ENCODE measurements around the gene MYBBP1A.

Gene MYBBP1A

GRCh38 chr17:4547118-4547906 is 7.9 kb downstream of the MYBBP1A start:
- DNase-seq: no peak

GRCh38 chr17:4545217-4545951 is 9.8 kb downstream of the MYBBP1A start:
- DNase-seq: no peak

GRCh38 chr17:4544951-4545216 is 10.3 kb downstream of the MYBBP1A start:
- no peak for DNase-seq

- DNase-seq: no peak
Observed at GRCh38 chr17:4544135-4544950, 10.8 kb downstream of the MYBBP1A start.

- DNase-seq: no peak
Observed at GRCh38 chr17:4543557-4544026, 11.6 kb downstream of the MYBBP1A start.

GRCh38 chr17:4542726-4543191 is 12.4 kb downstream of the MYBBP1A start:
- no peak for DNase-seq

- no peak for DNase-seq
Observed at GRCh38 chr17:4542003-4542725, 13.0 kb downstream of the MYBBP1A start.

- DNase-seq: no peak
Observed at GRCh38 chr17:4541328-4542002, 13.7 kb downstream of the MYBBP1A start.

GRCh38 chr17:4540687-4541327 is 14.4 kb downstream of the MYBBP1A start:
- DNase-seq: no peak

GRCh38 chr17:4540224-4540651 is 14.9 kb downstream of the MYBBP1A start:
- no peak for DNase-seq

GRCh38 chr17:4539576-4540223 is 15.5 kb downstream of the MYBBP1A start:
- no peak for DNase-seq

- no peak for DNase-seq
Observed at GRCh38 chr17:4539025-4539424, 16.2 kb downstream of the MYBBP1A start.

GRCh38 chr17:4538236-4539002 is 16.8 kb downstream of the MYBBP1A start:
- no peak for DNase-seq

GRCh38 chr17:4537451-4538235 is 17.5 kb downstream of the MYBBP1A start:
- no peak for DNase-seq

GRCh38 chr17:4536742-4537411 is 18.3 kb downstream of the MYBBP1A start:
- DNase-seq: no peak

- DNase-seq: no peak
Observed at GRCh38 chr17:4536259-4536741, 18.9 kb downstream of the MYBBP1A start.

- DNase-seq: no peak
Observed at GRCh38 chr17:4535667-4536258, 19.4 kb downstream of the MYBBP1A start.
